ENCODE measurements around the gene PGM2. TPM values are rescaled to one million over a fixed set of nuclear protein-coding genes. Genes with fewer than 3 reads are reported as not detected.

The PGM2 gene
- total RNA-seq, 4 donors from 2014 or later: 52.7 to 83.9 (median 74.7) TPM

DNA sequence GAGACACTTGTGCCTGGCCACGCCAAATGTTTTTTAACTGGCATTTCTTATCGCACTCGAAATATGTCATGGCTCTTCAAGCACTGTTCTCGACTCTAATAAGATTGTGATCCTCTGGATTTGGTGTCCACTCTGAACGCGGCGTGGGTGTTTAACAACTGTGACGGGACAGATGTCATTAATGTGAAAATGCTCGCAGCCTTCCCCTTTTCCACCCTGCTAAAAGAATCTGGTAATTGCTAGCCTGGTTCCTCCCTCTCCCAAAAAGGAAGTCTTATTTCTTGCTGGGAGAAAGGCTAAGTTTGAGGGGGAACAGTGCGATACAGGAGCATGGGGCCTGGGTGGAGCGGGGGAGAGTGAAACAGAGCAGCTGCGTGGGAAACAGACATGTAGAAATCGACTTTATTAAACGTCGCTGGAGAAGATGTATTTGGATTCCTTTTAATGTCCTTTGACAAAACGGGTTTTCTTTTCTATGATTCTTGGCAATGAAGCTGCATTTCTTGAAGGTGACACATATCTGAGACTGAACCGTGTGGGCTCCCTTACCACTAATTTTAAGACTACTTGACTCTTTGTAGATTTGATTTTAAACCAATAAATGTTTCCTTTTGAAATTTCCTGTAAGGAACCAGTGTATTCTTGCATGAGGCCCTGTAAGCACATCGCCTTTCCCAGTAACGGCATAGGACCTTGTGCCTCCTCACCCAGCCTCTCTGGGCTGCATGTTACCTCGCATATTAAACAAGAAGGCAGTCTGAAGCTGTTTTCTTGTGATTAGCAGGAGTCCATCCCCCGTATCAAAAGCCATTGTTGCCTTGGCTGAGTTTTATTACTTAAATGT is 82.2 kb downstream of the PGM2 start:
- 56 to 59% methylated on average over 21 of the region's 21 CpGs for WGBS, 2 donors
- intact Hi-C loops (cut with DNase I; ENCODE audit: low total_unique reads): no loop called here
- H3K4me3 ChIP-seq (ENCODE audit: low read depth, poor library complexity, severe bottlenecking): no peak overlapping the region
- TF ChIP-seq POLR2A (IDR thresholded peaks at IDR 0.05): no peak
- TF ChIP-seq, protein P1, sequence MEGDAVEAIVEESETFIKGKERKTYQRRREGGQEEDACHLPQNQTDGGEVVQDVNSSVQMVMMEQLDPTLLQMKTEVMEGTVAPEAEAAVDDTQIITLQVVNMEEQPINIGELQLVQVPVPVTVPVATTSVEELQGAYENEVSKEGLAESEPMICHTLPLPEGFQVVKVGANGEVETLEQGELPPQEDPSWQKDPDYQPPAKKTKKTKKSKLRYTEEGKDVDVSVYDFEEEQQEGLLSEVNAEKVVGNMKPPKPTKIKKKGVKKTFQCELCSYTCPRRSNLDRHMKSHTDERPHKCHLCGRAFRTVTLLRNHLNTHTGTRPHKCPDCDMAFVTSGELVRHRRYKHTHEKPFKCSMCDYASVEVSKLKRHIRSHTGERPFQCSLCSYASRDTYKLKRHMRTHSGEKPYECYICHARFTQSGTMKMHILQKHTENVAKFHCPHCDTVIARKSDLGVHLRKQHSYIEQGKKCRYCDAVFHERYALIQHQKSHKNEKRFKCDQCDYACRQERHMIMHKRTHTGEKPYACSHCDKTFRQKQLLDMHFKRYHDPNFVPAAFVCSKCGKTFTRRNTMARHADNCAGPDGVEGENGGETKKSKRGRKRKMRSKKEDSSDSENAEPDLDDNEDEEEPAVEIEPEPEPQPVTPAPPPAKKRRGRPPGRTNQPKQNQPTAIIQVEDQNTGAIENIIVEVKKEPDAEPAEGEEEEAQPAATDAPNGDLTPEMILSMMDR (IDR thresholded peaks at IDR 0.05): no peak
- DNase-seq (ENCODE audit: low spot score in 2 of 2): no peak

DNA sequence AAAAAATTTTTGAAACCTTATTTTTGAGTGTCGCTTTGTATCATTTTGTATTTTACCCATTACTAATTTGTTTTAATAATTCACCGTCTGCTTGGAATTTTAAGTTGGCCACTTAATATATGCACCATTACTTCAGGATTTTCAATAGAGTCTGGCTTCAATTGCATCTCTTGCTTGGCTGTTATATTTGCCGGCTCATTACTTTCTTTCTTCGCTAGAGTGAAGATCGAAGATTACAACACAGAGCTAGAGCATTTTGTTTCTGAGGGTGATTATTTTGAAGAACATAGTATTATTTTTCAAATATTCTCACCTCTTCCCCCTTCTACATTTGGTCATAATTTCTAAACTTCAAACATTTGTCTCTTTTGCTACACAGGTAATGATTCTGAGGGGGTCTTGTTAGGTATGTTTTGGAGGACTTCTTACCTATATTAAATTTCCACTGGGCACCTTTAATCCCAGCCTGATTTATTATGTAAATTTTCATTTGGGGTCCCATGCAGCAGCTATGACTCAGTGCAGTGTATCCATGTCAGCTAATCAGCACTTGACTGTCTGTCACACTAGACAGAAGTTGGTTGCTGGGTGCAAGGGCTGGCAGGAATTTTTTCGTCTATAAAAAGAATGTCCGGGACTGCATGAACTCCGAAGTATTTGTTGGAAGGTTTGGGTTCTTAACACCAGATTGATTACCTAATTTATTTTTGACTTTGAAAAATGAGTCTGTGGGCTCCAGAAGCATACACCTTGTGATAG is 83.0 kb downstream of the PGM2 start:
- WGBS, 2 donors: 84 to 88% methylated on average over 8 of the region's 8 CpGs
- no peak for DNase-seq (ENCODE audit: low spot score in 2 of 2)
- TF ChIP-seq, protein P1 (IDR thresholded peaks at IDR 0.05): no peak
- TF ChIP-seq POLR2A (IDR thresholded peaks at IDR 0.05): no peak
- intact Hi-C loops (cut with DNase I; ENCODE audit: low total_unique reads): no loop called here
- no peak overlapping the region for H3K4me3 ChIP-seq (ENCODE audit: low read depth, poor library complexity, severe bottlenecking)

DNA sequence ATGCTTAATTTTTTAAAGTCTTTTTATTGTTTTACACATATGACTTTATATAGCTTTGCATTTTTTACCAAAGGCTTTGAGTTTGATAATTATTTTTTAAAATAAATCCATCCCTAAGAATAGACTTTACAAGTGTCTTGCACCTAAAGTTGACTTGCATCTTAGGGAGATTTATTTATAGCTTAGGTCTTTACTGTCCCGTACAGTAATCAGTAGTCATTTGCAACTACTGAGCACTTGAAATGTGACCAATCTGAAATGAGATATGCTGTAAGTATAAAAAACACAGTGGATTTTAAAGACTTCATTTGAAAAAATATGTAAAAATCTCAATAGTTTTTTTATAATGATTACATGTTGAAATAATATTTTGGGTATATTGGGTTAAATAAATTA is 83.6 kb downstream of the PGM2 start:
- no peak overlapping the region for H3K4me3 ChIP-seq (ENCODE audit: low read depth, poor library complexity, severe bottlenecking)
- intact Hi-C loops (cut with DNase I; ENCODE audit: low total_unique reads): no loop called here
- WGBS, 2 donors: 70 to 77% methylated on average over 1 of the region's 1 CpG
- no peak for DNase-seq (ENCODE audit: low spot score in 2 of 2)
- no peak for TF ChIP-seq POLR2A (IDR thresholded peaks at IDR 0.05)
- TF ChIP-seq, protein P1 (IDR thresholded peaks at IDR 0.05): no peak

Other genes starting within 250 kb of the PGM2 start
- gene RELL1, start 140.3 kb upstream of the PGM2 start, total RNA-seq: 10 to 100 TPM; 66.5 to 78.6 (median 73.7) TPM
- 10 to 100 TPM; 15.9 to 24.0 (median 20.0) TPM for gene TBC1D1, start 64.4 kb downstream of the PGM2 start, total RNA-seq
- not detected for gene PTTG2, start 133.7 kb downstream of the PGM2 start, total RNA-seq